Panc1 (cell line): ENCODE data around the gene FBXL12.

Experiments used
- CTCF ChIP-seq: fragments of 450-650 bp; IDR thresholded peaks from 2 replicates; pipeline ENCODE4 v1.5.1; 2017; ENCODE audit warnings: mild to moderate bottlenecking
- SIN3A ChIP-seq: IDR thresholded peaks from 2 replicates; pipeline ENCODE4 v1.6.1; 2012; ENCODE audit warnings: low read depth, mild to moderate bottlenecking, low read length, moderate library complexity, borderline replicate concordance; ENCODE audit not compliant: insufficient read depth
- TF ChIP-seq, protein P1 (sequence below), 2 experiments: IDR thresholded peaks; 2 replicates each; pipeline ENCODE4 v1.6.1; 2011 to 2012; ENCODE audit warnings: low read depth in 2 of 2, control low read depth in 1 of 2, low read length in 1 of 2, mild to moderate bottlenecking in 1 of 2, moderate library complexity in 1 of 2; ENCODE audit not compliant: insufficient read depth in 1 of 2

DNA sequence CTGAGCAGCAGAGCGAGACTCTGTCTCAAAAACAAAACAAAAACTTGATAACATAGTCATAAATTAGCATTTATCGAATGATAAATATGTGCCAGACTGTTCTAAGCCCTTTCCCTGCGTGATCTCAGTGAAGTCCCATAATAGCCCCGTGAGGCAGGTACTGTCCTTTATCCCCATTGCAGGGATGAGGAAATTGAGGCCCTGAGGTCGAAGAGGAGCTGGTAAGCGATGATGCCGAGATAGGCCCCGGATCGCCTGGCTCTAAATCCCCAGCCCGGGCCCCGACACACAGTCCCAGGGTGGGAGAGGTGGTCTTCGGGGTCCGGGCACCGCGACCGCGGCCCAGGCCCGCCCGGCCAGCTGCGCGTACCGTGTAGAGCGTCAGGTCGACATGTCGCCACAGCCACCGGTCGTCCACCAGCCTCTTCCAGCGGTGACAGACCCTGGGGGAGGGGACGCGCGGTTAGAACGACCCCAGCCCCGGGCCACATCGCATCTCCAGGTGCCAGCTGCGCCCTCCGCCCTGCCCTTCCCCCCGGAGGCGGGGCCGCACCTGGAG is 625 bp downstream of the FBXL12 start:
- no peak for TF ChIP-seq CTCF
- TF ChIP-seq, protein P1, sequence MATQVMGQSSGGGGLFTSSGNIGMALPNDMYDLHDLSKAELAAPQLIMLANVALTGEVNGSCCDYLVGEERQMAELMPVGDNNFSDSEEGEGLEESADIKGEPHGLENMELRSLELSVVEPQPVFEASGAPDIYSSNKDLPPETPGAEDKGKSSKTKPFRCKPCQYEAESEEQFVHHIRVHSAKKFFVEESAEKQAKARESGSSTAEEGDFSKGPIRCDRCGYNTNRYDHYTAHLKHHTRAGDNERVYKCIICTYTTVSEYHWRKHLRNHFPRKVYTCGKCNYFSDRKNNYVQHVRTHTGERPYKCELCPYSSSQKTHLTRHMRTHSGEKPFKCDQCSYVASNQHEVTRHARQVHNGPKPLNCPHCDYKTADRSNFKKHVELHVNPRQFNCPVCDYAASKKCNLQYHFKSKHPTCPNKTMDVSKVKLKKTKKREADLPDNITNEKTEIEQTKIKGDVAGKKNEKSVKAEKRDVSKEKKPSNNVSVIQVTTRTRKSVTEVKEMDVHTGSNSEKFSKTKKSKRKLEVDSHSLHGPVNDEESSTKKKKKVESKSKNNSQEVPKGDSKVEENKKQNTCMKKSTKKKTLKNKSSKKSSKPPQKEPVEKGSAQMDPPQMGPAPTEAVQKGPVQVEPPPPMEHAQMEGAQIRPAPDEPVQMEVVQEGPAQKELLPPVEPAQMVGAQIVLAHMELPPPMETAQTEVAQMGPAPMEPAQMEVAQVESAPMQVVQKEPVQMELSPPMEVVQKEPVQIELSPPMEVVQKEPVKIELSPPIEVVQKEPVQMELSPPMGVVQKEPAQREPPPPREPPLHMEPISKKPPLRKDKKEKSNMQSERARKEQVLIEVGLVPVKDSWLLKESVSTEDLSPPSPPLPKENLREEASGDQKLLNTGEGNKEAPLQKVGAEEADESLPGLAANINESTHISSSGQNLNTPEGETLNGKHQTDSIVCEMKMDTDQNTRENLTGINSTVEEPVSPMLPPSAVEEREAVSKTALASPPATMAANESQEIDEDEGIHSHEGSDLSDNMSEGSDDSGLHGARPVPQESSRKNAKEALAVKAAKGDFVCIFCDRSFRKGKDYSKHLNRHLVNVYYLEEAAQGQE (IDR thresholded peaks at IDR 0.05; ENCODE audit: insufficient read depth in 1 of 2, low read depth in 2 of 2, low read length in 1 of 2), result no peak
- TF ChIP-seq SIN3A, result no peak
